ENCODE results near the gene LEO1. TPM values are rescaled to one million over a fixed set of nuclear protein-coding genes. Genes with fewer than 3 reads are reported as not detected.

The LEO1 gene
- total and polyA plus RNA-seq, 11 donors, result 4.9 to 12.6 (median 8.3) TPM

GRCh38 chr15:52019394-52020220 is 48.0 kb upstream of the LEO1 start:
- H3K9me3 ChIP-seq, result no peaks in the 10 kb centered on the region
- no peaks in the 10 kb centered on the region for H3K36me3 ChIP-seq
- H3K27me3 ChIP-seq, result no peaks in the 10 kb centered on the region
- peak overlapping the region; percentile 91 to 96 (median 93) for H3K27ac ChIP-seq
- intact Hi-C loops (cut with DNase I), result loop anchor here in 6 of 10 donors (2.0 to 10.0 kb wide), 5 partner anchors 37 to 505 kb away; partner anchors contain the start of genes LEO1 (in 2 of the 6) and MYO5A (in 1 of the 6)
- TF ChIP-seq, protein P1, sequence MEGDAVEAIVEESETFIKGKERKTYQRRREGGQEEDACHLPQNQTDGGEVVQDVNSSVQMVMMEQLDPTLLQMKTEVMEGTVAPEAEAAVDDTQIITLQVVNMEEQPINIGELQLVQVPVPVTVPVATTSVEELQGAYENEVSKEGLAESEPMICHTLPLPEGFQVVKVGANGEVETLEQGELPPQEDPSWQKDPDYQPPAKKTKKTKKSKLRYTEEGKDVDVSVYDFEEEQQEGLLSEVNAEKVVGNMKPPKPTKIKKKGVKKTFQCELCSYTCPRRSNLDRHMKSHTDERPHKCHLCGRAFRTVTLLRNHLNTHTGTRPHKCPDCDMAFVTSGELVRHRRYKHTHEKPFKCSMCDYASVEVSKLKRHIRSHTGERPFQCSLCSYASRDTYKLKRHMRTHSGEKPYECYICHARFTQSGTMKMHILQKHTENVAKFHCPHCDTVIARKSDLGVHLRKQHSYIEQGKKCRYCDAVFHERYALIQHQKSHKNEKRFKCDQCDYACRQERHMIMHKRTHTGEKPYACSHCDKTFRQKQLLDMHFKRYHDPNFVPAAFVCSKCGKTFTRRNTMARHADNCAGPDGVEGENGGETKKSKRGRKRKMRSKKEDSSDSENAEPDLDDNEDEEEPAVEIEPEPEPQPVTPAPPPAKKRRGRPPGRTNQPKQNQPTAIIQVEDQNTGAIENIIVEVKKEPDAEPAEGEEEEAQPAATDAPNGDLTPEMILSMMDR (IDR thresholded peaks at IDR 0.05), result no peak
- peak in 1 of 2 donors; percentile 45 for TF ChIP-seq POLR2A (IDR thresholded peaks at IDR 0.05)
- 0 to 1% (median 1%) methylated on average over 8 to 100 of the region's 100 CpGs for WGBS, 4 donors
- peaks cover 5 to 43% (median 29%) of the 10 kb centered on the region in 12 donors for H3K4me1 ChIP-seq
- H3K4me3 ChIP-seq, result peak overlapping the region; percentile 60 to 89 (median 69)
- DNase-seq, result peak; percentile 85 to 90 (median 88)
- peak; percentile 71 to 87 (median 83) for ATAC-seq

DNA sequence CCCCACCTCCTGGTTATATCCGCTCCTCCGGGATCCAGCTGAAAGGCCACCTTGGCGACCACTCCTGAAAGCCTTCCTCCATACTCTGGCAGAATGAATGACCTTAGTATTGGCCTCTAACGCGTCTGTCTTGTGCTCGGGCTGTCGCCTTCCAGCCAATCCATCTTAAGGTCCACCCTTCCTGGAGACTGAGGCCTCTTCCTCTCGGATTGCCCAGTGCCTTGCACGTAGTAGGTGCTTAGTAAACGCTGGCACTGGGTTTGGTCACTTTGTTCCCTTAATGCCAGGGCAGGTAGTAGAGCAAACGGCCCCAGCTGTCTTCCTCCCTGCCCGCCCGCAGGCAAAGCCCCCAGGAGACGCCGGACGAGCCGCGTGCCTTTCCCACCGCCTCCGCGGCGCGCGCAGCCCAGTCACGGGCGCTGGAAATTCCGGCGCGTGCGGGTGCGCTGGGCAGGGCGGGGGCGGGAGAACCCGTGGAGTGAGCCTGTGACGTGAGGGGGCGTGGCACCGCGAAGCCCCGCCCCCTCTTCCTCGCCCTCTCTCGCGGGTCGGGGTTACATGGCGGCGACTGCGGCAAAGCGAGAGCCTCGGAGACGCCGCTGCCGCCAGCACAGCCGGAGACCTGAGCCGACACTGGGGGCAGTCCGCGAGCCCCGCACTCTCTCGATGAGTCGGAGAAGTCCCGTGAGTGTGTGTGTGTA is 47.3 kb upstream of the LEO1 start, which contains the start of gene MAPK6:
TSS of gene MAPK6 (plus strand) at position 527 of the 701 bp plus-strand sequence. CDS start 27,242 bp downstream, outside the sequence.
- intact Hi-C loops (cut with DNase I), result loop anchor here in 5 of 10 donors (2.0 to 5.0 kb wide), 4 partner anchors 37 to 48 kb away; partner anchors contain the start of gene LEO1 (in 2 of the 5)
- H3K4me1 ChIP-seq, result peaks cover 5 to 49% (median 33%) of the 10 kb centered on the region in 12 donors

GRCh38 chr15:52018244-52018643 is 46.7 kb upstream of the LEO1 start:
- ATAC-seq (no peak), DNase-seq (no peak)
- intact Hi-C loops (cut with DNase I), result loop anchor here in 5 of 10 donors (2.0 to 5.0 kb wide), 4 partner anchors 36 to 47 kb away; partner anchors contain the start of gene LEO1 (in 2 of the 5)
- TF ChIP-seq, protein P1 (IDR thresholded peaks at IDR 0.05), result no peak
- TF ChIP-seq POLR2A (IDR thresholded peaks at IDR 0.05), result no peak
- no peaks in the 10 kb centered on the region for H3K36me3 ChIP-seq
- H3K9me3 ChIP-seq, result no peaks in the 10 kb centered on the region
- H3K27ac ChIP-seq, result peak overlapping the region in 7 of 12 donors; percentile 91 to 96 (median 93)
- H3K27me3 ChIP-seq, result no peaks in the 10 kb centered on the region
- peak overlapping the region in 5 of 12 donors; percentile 56 to 88 (median 68) for H3K4me3 ChIP-seq
- peaks cover 5 to 53% (median 35%) of the 10 kb centered on the region in 12 donors for H3K4me1 ChIP-seq
- WGBS, 4 donors, result 95 to 98% (median 95%) methylated on average over 7 of the region's 7 CpGs

More for the DNA sequence above, 47.3 kb upstream of the LEO1 start, which contains the start of gene MAPK6:
- DNase-seq (peak; percentile 93 to 97 (median 95)), ATAC-seq (peak; percentile 90 to 96 (median 95))
- no peaks in the 10 kb centered on the region for H3K27me3 ChIP-seq
- H3K9me3 ChIP-seq, result no peaks in the 10 kb centered on the region
- peak within 1 kb of the TSS; percentile 91 to 96 (median 93) for H3K27ac ChIP-seq
- TF ChIP-seq POLR2A (IDR thresholded peaks at IDR 0.05), result peak; percentile 32 to 83
- TF ChIP-seq, protein P1 (IDR thresholded peaks at IDR 0.05), result no peak
- 4 to 18% (median 6%) methylated on average over 12 to 59 of the region's 59 CpGs for WGBS, 4 donors
- peak within 1 kb of the TSS; percentile 60 to 89 (median 69) for H3K4me3 ChIP-seq
- H3K36me3 ChIP-seq, result no peaks in the 10 kb centered on the region

Data from heart left ventricle (tissue), 16 donors.